Testis (tissue), 3 donors: ENCODE results near the gene MAN1C1. TPM values are rescaled to one million over a fixed set of nuclear protein-coding genes. Genes with fewer than 3 reads are reported as not detected.
A peak's percentile ranks its signal among the peaks of the same experiment; 100 is the strongest.

Experiments
- DNase-seq: peaks from one replicate; pipeline ENCODE4 v3.0.0-alpha.2; 2019
- H3K27ac ChIP-seq, 2 donors: fragments of 200-600 bp; sonication (generic); one replicate each; pipeline ENCODE4 v1.5.1; 2019
- H3K27me3 ChIP-seq: fragments of 200-600 bp; sonication (generic); one replicate; pipeline ENCODE4 v1.5.1; 2019
- H3K36me3 ChIP-seq: fragments of 200-600 bp; sonication (generic); one replicate; pipeline ENCODE4 v1.5.1; 2017; ENCODE audit warnings: low read depth; ENCODE audit errors: missing control alignments
- H3K4me1 ChIP-seq: fragments of 200-600 bp; sonication (generic); one replicate; pipeline ENCODE4 v1.5.1; 2019
- H3K4me3 ChIP-seq, 2 donors: fragments of 200-600 bp; sonication (generic); one replicate each; pipeline ENCODE4 v1.5.1; 2017 to 2019
- H3K9me3 ChIP-seq: fragments of 200-600 bp; sonication (generic); one replicate; pipeline ENCODE4 v1.5.1; 2017
- CTCF ChIP-seq, 3 experiments: fragments of 450-650 bp in 2 of 3; fragments of 200-600 bp in 1 of 3; sonication (generic) in 1 of 3; IDR thresholded peaks; one replicate each; pipeline ENCODE4 v1.5.1; 2016 to 2019; ENCODE audit warnings: antibody characterized with exemption in 3 of 3, mild to moderate bottlenecking in 2 of 3, moderate library complexity in 1 of 3
- POLR2A ChIP-seq: fragments of 450-650 bp; IDR thresholded peaks from one replicate; pipeline ENCODE4 v1.6.1; 2017; ENCODE audit warnings: antibody characterized with exemption, mild to moderate bottlenecking, moderate library complexity
- WGBS, 2 donors: methylation state at CpG; one replicate each; pipeline ENCODE4 v1.1.5; 2018; 5-methylcytosine and 5-hydroxymethylcytosine counted together
- intact Hi-C: fragments of 100-400 bp; cut with DNase I; formaldehyde crosslinking; loops from one replicate; pipeline ENCODE4 v1.15.1; 2023; ENCODE audit warnings: low total_unique reads
- polyA plus RNA-seq: library from polyadenylated mRNA; stranded (reverse); fragments of 350-450 nt; fragmentation: Illumina TruSeq; extraction: RNeasy Lipid Tissue Mini Kit (QIAGEN cat#74804); gene quantifications from one replicate; pipeline ENCODE4 v1.2.3, GENCODE V29; 2014; ENCODE audit warnings: low read depth, low replicate concordance; ENCODE audit not compliant: insufficient read depth
- total RNA-seq, 2 donors: library from RNA; depleted of rRNA; stranded (reverse); fragments of >200 nt; gene quantifications; one replicate each; pipeline ENCODE4 v1.2.3, GENCODE V29; 2016

The MAN1C1 gene
- total and polyA plus RNA-seq, 3 donors from 2014 or later: 12.8 to 21.1 (median 14.8) TPM

GRCh38 chr1:25779894-25780293, 163.3 kb downstream of the MAN1C1 start:
- no peaks in the 10 kb centered on the region for H3K36me3 ChIP-seq
- intact Hi-C loops: loop anchor here (10.0 kb wide), 1 partner anchor 255 kb away; no protein-coding TSS in a partner anchor
- no peaks in the 10 kb centered on the region for H3K27me3 ChIP-seq
- WGBS, 2 donors: 93 to 98% methylated on average over 4 of the region's 4 CpGs
- H3K27ac ChIP-seq: no peak overlapping the region
- no peak overlapping the region for H3K4me3 ChIP-seq
- DNase-seq: no peak
- H3K9me3 ChIP-seq: no peaks in the 10 kb centered on the region
- TF ChIP-seq POLR2A (no peak), CTCF (IDR thresholded peaks at IDR 0.05) (no peak)
- H3K4me1 ChIP-seq: peaks cover 10% of the 10 kb centered on the region

- Histone ChIP-seq H3K4me3 (no peak overlapping the region), H3K4me1 (peaks cover 10% of the 10 kb centered on the region), H3K36me3 (no peaks in the 10 kb centered on the region), H3K27me3 (no peaks in the 10 kb centered on the region), H3K9me3 (no peaks in the 10 kb centered on the region), H3K27ac (no peak overlapping the region)
- TF ChIP-seq CTCF (IDR thresholded peaks at IDR 0.05) (no peak), POLR2A (no peak)
- DNase-seq: peak; percentile 74
- intact Hi-C loops: loop anchor here (10.0 kb wide), 1 partner anchor 256 kb away; no protein-coding TSS in a partner anchor
- WGBS, 2 donors: 60 to 65% methylated on average over 9 to 14 of the region's 14 CpGs
Observed at GRCh38 chr1:25780318-25781129, 163.9 kb downstream of the MAN1C1 start.

GRCh38 chr1:25781130-25781433, 164.5 kb downstream of the MAN1C1 start:
- no peaks in the 10 kb centered on the region for H3K27me3 ChIP-seq
- intact Hi-C loops: loop anchor here (10.0 kb wide), 1 partner anchor 256 kb away; no protein-coding TSS in a partner anchor
- H3K9me3 ChIP-seq: no peaks in the 10 kb centered on the region
- TF ChIP-seq CTCF (IDR thresholded peaks at IDR 0.05): no peak
- no peak for TF ChIP-seq POLR2A
- H3K27ac ChIP-seq: no peak overlapping the region
- no peak for DNase-seq
- no peaks in the 10 kb centered on the region for H3K36me3 ChIP-seq
- H3K4me3 ChIP-seq: no peak overlapping the region
- WGBS, 2 donors: 85 to 88% methylated on average over 2 to 3 of the region's 3 CpGs
- peaks cover 10% of the 10 kb centered on the region for H3K4me1 ChIP-seq

- DNase-seq: no peak
- intact Hi-C loops: loop anchor here (10.0 kb wide), 1 partner anchor 258 kb away; no protein-coding TSS in a partner anchor
- Histone ChIP-seq H3K27ac (no peak overlapping the region), H3K27me3 (no peaks in the 10 kb centered on the region), H3K4me3 (no peak overlapping the region), H3K9me3 (no peaks in the 10 kb centered on the region), H3K4me1 (peaks cover 10% of the 10 kb centered on the region), H3K36me3 (no peaks in the 10 kb centered on the region)
- 80 to 89% methylated on average over 15 to 18 of the region's 18 CpGs for WGBS, 2 donors
- TF ChIP-seq POLR2A (no peak), CTCF (IDR thresholded peaks at IDR 0.05) (no peak)
Observed at GRCh38 chr1:25782608-25783201, 166.1 kb downstream of the MAN1C1 start.
